ENCODE data around the gene HECTD1.

The HECTD1 gene

DNA sequence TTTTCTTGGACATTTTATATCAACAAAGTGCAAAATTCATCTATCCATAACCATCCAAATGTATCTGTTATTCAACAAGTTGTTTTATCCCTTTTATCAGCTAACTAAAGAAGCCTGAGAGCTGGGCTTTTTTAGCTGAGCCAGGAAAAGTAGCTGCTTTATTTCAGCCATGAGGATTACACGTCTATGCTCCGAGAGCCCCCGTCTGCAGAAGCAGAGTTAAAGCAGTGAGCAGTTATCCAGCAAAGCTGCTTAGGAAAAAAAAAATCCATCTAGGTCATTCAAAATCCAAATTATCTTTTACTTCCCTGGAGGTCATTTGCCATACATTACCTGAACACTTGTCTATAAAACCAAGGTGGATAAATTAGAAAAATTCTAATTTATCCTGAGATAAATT, 15.7 kb upstream of the HECTD1 start (continued):
- TF ChIP-seq HOXD13 (CRISPR knock-in tag; IDR thresholded peaks at IDR 0.05; ENCODE audit: borderline replicate concordance) (no peak), FEZF1 (tag by site-specific recombination; IDR thresholded peaks at IDR 0.05) (no peak)

DNA sequence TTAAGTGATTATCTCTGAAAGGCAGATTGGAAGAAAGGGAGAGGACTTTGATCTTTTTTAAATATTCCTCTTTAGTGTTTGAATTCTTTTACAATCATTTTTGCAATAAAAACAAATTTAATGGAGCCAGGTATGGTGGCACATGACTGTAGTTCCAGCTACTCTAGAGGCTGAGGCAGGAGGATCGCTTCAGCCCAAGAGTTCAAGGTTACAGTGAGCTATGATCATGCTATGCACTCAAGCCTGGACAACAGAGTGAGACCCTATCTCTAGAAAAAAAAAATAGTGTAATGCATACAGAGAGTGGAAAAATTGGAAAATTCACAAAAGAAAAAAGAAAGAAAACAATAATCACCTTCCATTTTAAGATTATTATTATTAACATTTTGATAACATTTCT, 15.2 kb upstream of the HECTD1 start:
- no peaks in the 10 kb centered on the region for H3K9me3 ChIP-seq (ENCODE audit: control insufficient read depth, insufficient read depth, low read depth, low read length)
- H3K4me1 ChIP-seq (ENCODE audit: control insufficient read depth, insufficient read depth, low read length): no peaks in the 10 kb centered on the region
- POLR2A ChIA-PET: interaction anchor here (0.5 to 1.0 kb wide), 2 partner anchors 13 to 15 kb away, joined by 3 to 4 read pairs; partner anchors contain the start of gene HECTD1
- TF ChIP-seq ZNF561 (tag by site-specific recombination; IDR thresholded peaks at IDR 0.05; ENCODE audit: borderline replicate concordance): no peak
- no peak for TF ChIP-seq SP2 (tag by site-specific recombination; IDR thresholded peaks at IDR 0.05)
- TF ChIP-seq, protein P1, sequence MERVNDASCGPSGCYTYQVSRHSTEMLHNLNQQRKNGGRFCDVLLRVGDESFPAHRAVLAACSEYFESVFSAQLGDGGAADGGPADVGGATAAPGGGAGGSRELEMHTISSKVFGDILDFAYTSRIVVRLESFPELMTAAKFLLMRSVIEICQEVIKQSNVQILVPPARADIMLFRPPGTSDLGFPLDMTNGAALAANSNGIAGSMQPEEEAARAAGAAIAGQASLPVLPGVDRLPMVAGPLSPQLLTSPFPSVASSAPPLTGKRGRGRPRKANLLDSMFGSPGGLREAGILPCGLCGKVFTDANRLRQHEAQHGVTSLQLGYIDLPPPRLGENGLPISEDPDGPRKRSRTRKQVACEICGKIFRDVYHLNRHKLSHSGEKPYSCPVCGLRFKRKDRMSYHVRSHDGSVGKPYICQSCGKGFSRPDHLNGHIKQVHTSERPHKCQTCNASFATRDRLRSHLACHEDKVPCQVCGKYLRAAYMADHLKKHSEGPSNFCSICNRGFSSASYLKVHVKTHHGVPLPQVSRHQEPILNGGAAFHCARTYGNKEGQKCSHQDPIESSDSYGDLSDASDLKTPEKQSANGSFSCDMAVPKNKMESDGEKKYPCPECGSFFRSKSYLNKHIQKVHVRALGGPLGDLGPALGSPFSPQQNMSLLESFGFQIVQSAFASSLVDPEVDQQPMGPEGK (tag by site-specific recombination; IDR thresholded peaks at IDR 0.05): no peak
- no peak for TF ChIP-seq ZNF610 (tag by site-specific recombination; IDR thresholded peaks at IDR 0.05; ENCODE audit: borderline replicate concordance)
- TF ChIP-seq SALL2 (tag by site-specific recombination; IDR thresholded peaks at IDR 0.05; ENCODE audit: borderline replicate concordance): no peak
- no peak for TF ChIP-seq ZNF138 (tag by site-specific recombination; IDR thresholded peaks at IDR 0.05; ENCODE audit: borderline replicate concordance)
- TF ChIP-seq, protein P2, sequence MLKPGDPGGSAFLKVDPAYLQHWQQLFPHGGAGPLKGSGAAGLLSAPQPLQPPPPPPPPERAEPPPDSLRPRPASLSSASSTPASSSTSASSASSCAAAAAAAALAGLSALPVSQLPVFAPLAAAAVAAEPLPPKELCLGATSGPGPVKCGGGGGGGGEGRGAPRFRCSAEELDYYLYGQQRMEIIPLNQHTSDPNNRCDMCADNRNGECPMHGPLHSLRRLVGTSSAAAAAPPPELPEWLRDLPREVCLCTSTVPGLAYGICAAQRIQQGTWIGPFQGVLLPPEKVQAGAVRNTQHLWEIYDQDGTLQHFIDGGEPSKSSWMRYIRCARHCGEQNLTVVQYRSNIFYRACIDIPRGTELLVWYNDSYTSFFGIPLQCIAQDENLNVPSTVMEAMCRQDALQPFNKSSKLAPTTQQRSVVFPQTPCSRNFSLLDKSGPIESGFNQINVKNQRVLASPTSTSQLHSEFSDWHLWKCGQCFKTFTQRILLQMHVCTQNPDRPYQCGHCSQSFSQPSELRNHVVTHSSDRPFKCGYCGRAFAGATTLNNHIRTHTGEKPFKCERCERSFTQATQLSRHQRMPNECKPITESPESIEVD (tag by site-specific recombination; IDR thresholded peaks at IDR 0.05): no peak
- TF ChIP-seq, protein P3, sequence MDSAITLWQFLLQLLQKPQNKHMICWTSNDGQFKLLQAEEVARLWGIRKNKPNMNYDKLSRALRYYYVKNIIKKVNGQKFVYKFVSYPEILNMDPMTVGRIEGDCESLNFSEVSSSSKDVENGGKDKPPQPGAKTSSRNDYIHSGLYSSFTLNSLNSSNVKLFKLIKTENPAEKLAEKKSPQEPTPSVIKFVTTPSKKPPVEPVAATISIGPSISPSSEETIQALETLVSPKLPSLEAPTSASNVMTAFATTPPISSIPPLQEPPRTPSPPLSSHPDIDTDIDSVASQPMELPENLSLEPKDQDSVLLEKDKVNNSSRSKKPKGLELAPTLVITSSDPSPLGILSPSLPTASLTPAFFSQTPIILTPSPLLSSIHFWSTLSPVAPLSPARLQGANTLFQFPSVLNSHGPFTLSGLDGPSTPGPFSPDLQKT (IDR thresholded peaks at IDR 0.05; ENCODE audit: borderline replicate concordance, low read depth, low read length): no peak
- TF ChIP-seq ZNF514 (tag by site-specific recombination; IDR thresholded peaks at IDR 0.05): no peak
- TF ChIP-seq, protein P4, sequence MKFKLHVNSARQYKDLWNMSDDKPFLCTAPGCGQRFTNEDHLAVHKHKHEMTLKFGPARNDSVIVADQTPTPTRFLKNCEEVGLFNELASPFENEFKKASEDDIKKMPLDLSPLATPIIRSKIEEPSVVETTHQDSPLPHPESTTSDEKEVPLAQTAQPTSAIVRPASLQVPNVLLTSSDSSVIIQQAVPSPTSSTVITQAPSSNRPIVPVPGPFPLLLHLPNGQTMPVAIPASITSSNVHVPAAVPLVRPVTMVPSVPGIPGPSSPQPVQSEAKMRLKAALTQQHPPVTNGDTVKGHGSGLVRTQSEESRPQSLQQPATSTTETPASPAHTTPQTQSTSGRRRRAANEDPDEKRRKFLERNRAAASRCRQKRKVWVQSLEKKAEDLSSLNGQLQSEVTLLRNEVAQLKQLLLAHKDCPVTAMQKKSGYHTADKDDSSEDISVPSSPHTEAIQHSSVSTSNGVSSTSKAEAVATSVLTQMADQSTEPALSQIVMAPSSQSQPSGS (tag by site-specific recombination; IDR thresholded peaks at IDR 0.05; ENCODE audit: low read depth): no peak
- TF ChIP-seq ZNF776 (tag by site-specific recombination; IDR thresholded peaks at IDR 0.05; ENCODE audit: borderline replicate concordance): no peak
- TF ChIP-seq, protein P5, sequence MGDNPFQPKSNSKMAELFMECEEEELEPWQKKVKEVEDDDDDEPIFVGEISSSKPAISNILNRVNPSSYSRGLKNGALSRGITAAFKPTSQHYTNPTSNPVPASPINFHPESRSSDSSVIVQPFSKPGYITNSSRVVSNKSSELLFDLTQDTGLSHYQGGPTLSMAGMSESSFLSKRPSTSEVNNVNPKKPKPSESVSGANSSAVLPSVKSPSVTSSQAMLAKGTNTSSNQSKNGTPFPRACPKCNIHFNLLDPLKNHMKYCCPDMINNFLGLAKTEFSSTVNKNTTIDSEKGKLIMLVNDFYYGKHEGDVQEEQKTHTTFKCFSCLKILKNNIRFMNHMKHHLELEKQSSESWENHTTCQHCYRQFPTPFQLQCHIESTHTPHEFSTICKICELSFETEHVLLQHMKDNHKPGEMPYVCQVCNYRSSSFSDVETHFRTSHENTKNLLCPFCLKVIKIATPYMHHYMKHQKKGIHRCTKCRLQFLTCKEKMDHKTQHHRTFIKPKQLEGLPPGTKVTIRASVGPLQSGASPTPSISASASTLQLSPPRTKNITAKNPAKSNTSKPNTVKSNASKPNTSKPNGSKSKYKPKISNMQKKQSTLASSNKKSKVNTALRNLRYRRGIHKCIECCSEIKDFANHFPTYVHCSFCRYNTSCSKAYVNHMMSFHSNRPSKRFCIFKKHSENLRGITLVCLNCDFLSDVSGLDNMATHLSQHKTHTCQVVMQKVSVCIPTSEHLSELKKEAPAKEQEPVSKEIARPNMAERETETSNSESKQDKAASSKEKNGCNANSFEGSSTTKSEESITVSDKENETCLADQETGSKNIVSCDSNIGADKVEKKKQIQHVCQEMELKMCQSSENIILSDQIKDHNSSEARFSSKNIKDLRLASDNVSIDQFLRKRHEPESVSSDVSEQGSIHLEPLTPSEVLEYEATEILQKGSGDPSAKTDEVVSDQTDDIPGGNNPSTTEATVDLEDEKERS (tag by site-specific recombination; IDR thresholded peaks at IDR 0.05): no peak
- TF ChIP-seq ZNF529 (tag by site-specific recombination; IDR thresholded peaks at IDR 0.05; ENCODE audit: insufficient replicate concordance): no peak
- TF ChIP-seq ZNF701 (tag by site-specific recombination; IDR thresholded peaks at IDR 0.05): no peak
- no peak for TF ChIP-seq FEZF1 (tag by site-specific recombination; IDR thresholded peaks at IDR 0.05)
- TF ChIP-seq ZFHX2 (tag by site-specific recombination; conservative IDR thresholded peaks at IDR 0.05): no peak
- no peak for TF ChIP-seq ZSCAN16 (tag by site-specific recombination; IDR thresholded peaks at IDR 0.05)
- H3K36me3 ChIP-seq (ENCODE audit: control insufficient read depth in 2 of 2, insufficient read depth in 1 of 2, low read length in 2 of 2): no peaks in the 10 kb centered on the region
- CTCF ChIA-PET: interaction anchor here (0.7 kb wide), 1 partner anchor 94 kb away, joined by 7 read pairs; no protein-coding TSS in a partner anchor
- H3K27ac ChIP-seq (ENCODE audit: extremely low read depth, low read depth, low read length): no peak overlapping the region
- no peak overlapping the region for H3K4me3 ChIP-seq (ENCODE audit: low read depth, low read length)
